ENCODE measurements around the gene QDPR.
"Not testable (repeated sequence)": the region's sequence is repeated elsewhere in the genome, so short reads cannot be mapped to it uniquely, and the experiment has no call there.

The QDPR gene

DNA sequence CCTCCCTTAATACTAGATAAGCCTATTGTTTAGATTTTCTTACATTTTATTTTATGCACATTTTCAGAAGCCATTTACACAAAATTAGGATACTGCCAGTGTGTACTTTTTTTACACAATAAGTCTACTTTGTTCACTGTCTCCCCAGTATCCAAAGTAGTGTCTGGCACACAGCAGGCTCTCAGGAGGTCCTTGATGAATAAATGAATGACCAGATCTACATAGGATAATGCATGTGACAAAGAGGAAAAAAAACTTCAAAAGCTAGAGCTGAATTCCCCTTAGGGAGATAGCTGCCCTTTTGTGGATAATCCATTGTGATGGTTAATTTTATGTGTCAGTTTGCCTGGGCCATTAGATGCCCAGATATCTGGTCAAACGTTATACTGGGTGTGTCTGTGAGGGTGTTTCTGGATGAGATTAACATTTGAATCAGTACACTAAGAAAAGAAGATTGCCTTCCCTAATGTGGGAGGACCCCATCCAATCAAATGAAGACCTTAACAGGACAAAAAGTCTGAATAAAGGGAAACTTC is 61.6 kb downstream of the QDPR start:
- TF ChIP-seq ZFX (IDR thresholded peaks at IDR 0.05; ENCODE audit: borderline replicate concordance) (no peak), CTCF (IDR thresholded peaks at IDR 0.05) (no peak)
- no peak overlapping the region for H3K27ac ChIP-seq

DNA sequence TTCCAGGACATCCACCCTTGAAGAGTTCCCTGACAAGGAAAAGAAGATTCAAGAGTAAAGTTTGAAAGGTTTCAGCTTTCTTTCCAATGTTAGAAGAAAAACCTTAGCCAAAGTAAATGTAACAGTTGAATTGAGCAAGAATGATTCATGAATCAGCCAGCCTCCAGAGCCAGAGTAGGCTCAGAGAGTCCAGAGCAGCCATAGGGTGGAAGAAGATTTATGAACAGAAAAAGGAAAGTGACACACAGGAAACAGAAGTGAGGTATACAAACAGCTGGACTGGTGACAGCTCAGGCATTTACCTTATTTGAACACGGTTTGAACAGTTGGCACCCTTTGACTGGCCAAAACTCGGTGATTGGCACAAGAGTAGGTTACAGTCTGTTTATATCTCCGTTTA is 63.2 kb downstream of the QDPR start:
- TF ChIP-seq CTCF (IDR thresholded peaks at IDR 0.05) (no peak), ZFX (IDR thresholded peaks at IDR 0.05; ENCODE audit: borderline replicate concordance) (no peak)

DNA sequence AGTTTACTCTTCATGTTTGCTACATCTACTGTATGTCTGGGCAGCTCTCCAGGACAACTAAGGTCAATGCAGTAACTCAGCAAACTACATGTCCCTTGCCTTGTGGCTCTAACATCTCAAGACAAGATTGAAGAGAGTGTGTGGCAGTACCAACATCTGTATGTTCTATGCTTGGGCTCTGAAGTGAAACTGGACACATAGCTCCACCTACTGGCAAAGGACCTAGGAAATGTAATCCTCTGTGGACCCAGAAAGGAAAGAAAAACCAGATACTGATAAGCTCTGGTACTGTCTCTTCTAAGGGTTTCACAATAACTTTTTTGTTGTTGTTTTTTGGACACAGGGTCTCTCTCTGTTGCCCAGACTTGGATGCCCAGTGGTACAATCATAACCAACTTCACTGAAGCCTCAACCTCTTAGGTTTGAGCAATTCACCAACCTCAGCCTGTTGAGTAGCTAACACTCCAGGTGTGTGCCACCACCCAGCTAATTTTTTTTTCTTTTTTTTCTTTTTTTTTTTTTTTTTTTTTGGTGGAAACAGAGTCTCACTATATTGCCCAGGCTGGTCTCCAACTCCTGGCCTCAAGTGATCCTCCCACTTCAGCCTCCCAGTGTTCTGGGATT is 64.1 kb downstream of the QDPR start:
- no peak overlapping the region for H3K27ac ChIP-seq
- TF ChIP-seq CTCF (IDR thresholded peaks at IDR 0.05) (peak; percentile 81), ZFX (IDR thresholded peaks at IDR 0.05; ENCODE audit: borderline replicate concordance) (no peak)

More for the DNA sequence above, 63.2 kb downstream of the QDPR start:
- H3K27ac ChIP-seq = no peak overlapping the region

DNA sequence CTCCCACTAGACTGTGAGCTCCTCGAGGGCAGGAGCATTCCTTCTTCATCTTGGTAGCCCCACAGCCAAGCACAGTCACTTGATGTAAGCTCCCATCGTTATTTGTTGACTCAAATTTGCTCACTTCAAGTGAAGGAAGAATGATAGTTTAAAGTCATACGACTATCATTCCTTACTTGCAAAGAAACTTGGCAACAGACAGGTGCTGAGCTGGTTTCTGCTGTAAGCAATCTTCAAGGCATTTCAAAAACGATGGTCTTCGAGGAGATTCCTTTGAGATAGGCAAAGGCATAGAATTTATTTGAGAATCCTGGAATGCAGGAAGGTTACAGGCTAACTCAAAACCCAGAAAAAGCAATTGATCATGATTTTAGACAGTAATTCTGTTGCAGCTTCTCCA is 64.8 kb downstream of the QDPR start:
- H3K27ac ChIP-seq = no peak overlapping the region
- TF ChIP-seq ZFX (IDR thresholded peaks at IDR 0.05; ENCODE audit: borderline replicate concordance) = no peak
- no peak for TF ChIP-seq CTCF (IDR thresholded peaks at IDR 0.05)

DNA sequence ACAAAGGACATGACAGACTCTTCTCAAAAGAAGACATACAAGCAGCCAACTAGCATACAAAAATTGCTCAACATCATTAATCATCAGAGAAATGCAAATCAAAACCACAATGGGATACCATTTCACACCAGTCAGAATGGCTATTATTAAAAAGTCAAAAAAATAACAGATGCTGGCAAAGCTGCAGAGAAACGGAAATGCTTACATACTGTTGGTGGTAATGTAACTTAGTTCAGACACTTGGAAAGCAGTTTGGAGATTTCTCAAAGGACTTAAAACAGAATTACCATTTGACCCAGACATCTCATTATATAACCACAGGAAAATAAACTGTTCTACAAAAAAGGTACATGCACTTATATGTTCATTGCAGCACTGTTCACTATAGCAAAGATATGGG is 69.4 kb downstream of the QDPR start:
- not testable (repeated sequence) for H3K27ac ChIP-seq

DNA sequence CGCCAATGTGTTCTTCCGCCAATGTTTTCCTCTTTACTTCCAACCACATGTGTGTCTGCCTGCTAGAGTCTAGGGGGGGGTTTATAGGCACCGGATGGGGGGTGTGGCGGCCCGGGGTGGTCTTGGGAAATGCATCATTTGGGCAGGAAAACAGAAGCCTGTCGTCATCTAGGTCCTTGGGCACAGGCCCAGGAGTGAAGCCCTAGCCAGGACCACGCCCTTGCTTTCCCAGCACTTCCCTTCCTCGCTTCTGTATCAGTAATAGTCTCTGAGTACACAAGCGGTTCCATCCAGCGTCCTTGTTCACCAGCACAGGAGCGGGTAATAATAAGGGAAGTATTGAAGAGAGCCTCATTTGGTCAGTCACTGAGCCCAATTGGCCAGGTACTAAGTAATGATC is 74.5 kb downstream of the QDPR start:
- TF ChIP-seq ZFX (IDR thresholded peaks at IDR 0.05; ENCODE audit: borderline replicate concordance) = no peak
- no peak for TF ChIP-seq CTCF (IDR thresholded peaks at IDR 0.05)
- H3K27ac ChIP-seq = no peak overlapping the region

DNA sequence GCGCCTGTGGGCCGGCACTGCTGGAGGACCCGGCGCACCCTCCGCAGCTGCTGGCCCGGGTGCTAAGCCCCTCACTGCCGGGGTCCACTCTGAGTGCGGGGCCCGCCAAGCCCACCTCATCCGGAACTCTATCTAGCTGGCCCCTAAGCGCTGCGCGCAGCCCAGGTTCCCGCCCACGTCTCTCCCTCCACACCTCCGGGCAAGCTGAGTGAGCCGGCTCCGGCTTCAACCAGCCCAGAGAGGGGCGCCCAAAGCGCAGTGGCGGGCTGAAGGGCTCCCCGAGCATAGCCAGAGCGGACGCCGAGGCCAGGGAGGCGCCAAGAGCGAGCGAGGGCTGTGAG is 75.2 kb downstream of the QDPR start:
- TF ChIP-seq ZFX (IDR thresholded peaks at IDR 0.05; ENCODE audit: borderline replicate concordance) (no peak), CTCF (IDR thresholded peaks at IDR 0.05) (no peak)
- H3K27ac ChIP-seq = no peak overlapping the region
